Lung (tissue), 16 donors: ENCODE measurements around the gene NRXN2. TPM values are rescaled to one million over a fixed set of nuclear protein-coding genes. Genes with fewer than 3 reads are reported as not detected.

Source experiments
- ATAC-seq: fragments of 200-7000 bp; cut with Tn5 transposase; one replicate; pipeline ENCODE4 v1.9.1; 2020; ENCODE audit warnings: moderate number of reproducible peaks; ENCODE audit not compliant: insufficient read depth, low FRiP score
- DNase-seq, 3 donors: peaks; one replicate each; pipeline ENCODE4 v3.0.0-alpha.2; 2013 to 2017
- H3K27ac ChIP-seq, 2 donors: one replicate each; pipeline ENCODE4 v1.5.1; 2013; ENCODE audit warnings: mild to moderate bottlenecking in 2 of 2, moderate library complexity in 2 of 2, control low read depth in 1 of 2, inconsistent platforms in 1 of 2, low read depth in 1 of 2, low read length in 1 of 2
- H3K27me3 ChIP-seq, 3 donors: one replicate each; pipeline ENCODE4 v1.5.1; 2013; ENCODE audit warnings: low read length in 2 of 3; ENCODE audit not compliant: control insufficient read depth in 3 of 3, insufficient read depth in 3 of 3
- H3K36me3 ChIP-seq, 4 donors: one replicate each; pipeline ENCODE4 v1.5.1; 2013; ENCODE audit warnings: low read length in 4 of 4, mild to moderate bottlenecking in 1 of 4, moderate library complexity in 1 of 4; ENCODE audit not compliant: control insufficient read depth in 4 of 4, insufficient read depth in 4 of 4
- H3K4me1 ChIP-seq, 5 donors: one replicate each; pipeline ENCODE4 v1.5.1; 2013; ENCODE audit warnings: low read length in 5 of 5, mild to moderate bottlenecking in 2 of 5, moderate library complexity in 1 of 5; ENCODE audit not compliant: control insufficient read depth in 5 of 5, insufficient read depth in 5 of 5
- H3K4me3 ChIP-seq: one replicate; pipeline ENCODE4 v1.5.1; 2013; ENCODE audit warnings: mild to moderate bottlenecking, control low read depth, moderate library complexity
- H3K9ac ChIP-seq, 2 donors: one replicate each; pipeline ENCODE4 v1.5.1; 2013; ENCODE audit warnings: low read length in 2 of 2, control low read depth in 1 of 2; ENCODE audit not compliant: insufficient read depth in 1 of 2
- H3K9me3 ChIP-seq, 4 donors: one replicate each; pipeline ENCODE4 v1.5.1; 2013; ENCODE audit warnings: low read length in 3 of 4, mild to moderate bottlenecking in 1 of 4, moderate library complexity in 1 of 4; ENCODE audit not compliant: control insufficient read depth in 4 of 4, insufficient read depth in 3 of 4
- CTCF ChIP-seq: IDR thresholded peaks from 2 replicates; pipeline ENCODE4 v1.5.1; 2012; ENCODE audit warnings: mild to moderate bottlenecking; ENCODE audit errors: control extremely low read depth, extremely low read depth
- WGBS, 2 donors: extraction: QIAGEN DNeasy Blood & Tissue Kit; methylation state at CpG; one replicate each; pipeline ENCODE4 v1.1.7; 2013; 5-methylcytosine and 5-hydroxymethylcytosine counted together
- long read RNA-seq, 5 donors: transcript quantifications; one replicate each; lab custom pipeline, GENCODE V29; 2026
- polyA plus RNA-seq, 2 donors: library from polyadenylated mRNA; stranded (reverse); fragments of 200-250 nt; gene quantifications; one replicate each; pipeline ENCODE4 v1.2.1, GENCODE V29; 2013
- total RNA-seq, 2 donors: library from RNA; depleted of rRNA in 1 of 2; stranded (reverse); fragments of >200 nt in 1 of 2; gene quantifications; one replicate each; pipeline ENCODE4 v1.2.1, GENCODE V29; 2014 to 2021
- donor health status: control.
- donor health status: control.
- donor health status: Bipolar disorder and iron deficiency.
- donor health status: healthy.
- donor health status: DM: yes; HTN: yes; CAD: no.

NRXN2 gene
- 1 to 10 TPM; 1.7 to 6.6 TPM for total RNA-seq
- under 1 TPM; 0.39 to 0.56 TPM for polyA plus RNA-seq
- long read RNA-seq, donor 1, partial matches to known transcripts: 0 of 2 reads
- long read RNA-seq, donor 1, other reads (novel, unspliced or antisense): 0 of 2 reads
- long read RNA-seq, donor 2: 0 reads
- long read RNA-seq, donor 3, partial matches to known transcripts: 0 of 2 reads
- long read RNA-seq, donor 3, other reads (novel, unspliced or antisense): 0 of 2 reads
- long read RNA-seq, donor 4: 0 reads
- long read RNA-seq, donor 5, partial matches to known transcripts: 0 of 1 reads
- long read RNA-seq, donor 5, other reads (novel, unspliced or antisense): 0 of 1 reads

DNA sequence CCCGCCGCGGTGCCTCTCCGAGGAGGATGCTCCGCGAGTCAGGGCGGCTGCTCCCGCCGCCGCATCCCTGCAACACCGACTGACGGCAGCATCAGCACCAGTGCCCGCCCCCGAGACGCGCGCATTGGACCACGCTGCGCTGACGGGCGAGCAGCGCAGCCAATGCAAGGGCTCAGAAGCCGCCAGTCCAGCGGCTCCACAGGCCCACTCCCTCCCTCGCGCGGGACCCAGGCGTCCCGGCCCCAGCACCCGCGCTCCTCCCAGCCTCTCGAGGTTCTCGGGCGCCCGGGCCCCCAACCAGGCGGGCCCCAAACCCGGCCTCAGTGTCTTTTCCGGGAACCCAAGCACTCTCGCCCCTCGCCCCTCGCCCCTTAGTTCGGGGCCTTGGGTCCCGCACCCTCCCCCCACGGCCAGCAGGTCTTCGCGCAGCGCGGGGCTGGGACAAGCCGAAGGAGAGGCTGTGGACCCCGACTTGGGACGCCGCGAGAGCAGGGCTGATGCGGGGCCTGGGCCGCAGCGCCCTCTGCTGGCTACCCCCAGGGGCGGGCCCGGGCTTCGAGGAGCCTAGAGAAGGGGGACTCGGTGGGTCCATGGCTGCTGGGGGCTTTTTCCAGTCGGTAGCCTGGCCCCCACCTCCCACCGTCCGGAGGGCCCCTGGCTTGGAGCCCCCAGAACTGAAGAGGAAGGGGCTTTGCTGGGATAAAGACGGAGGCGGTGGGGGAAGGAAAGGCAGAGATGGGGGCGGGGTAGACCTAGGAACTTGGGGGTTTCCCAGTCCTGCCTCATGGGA is at the start of gene NRXN2:
NRXN2 (minus strand) TSS at position 81 of the 790 bp plus-strand sequence. CDS start 9,498 bp downstream, outside the sequence.
- peak; percentile 51 for TF ChIP-seq CTCF
- Histone ChIP-seq H3K4me3 (peak within 1 kb of the TSS; percentile 37), H3K27ac (no peak within 1 kb of the TSS), H3K4me1 (peaks cover 0 to 4% (median 0%) of the 10 kb centered on the region in 5 donors), H3K36me3 (no peaks in the 10 kb centered on the region), H3K9ac (no peak within 1 kb of the TSS), H3K27me3 (peaks cover 0 to 50% (median 14%) of the 10 kb centered on the region in 3 donors), H3K9me3 (no peaks in the 10 kb centered on the region)
- 2 to 5% methylated on average over 31 to 66 of the region's 66 CpGs for WGBS, 2 donors
- ATAC-seq: peak; percentile 94
- DNase-seq: peak; percentile 74 to 81 (median 78)

GRCh38 chr11:64772303-64773018 is 49.5 kb upstream of the NRXN2 start:
- DNase-seq (no peak), ATAC-seq (no peak)
- no peak overlapping the region for H3K9ac ChIP-seq
- WGBS, 2 donors: 31 to 50% methylated on average over 3 of the region's 3 CpGs
- TF ChIP-seq CTCF: no peak
- peaks cover 4 to 27% (median 11%) of the 10 kb centered on the region in 5 donors for H3K4me1 ChIP-seq
- H3K27me3 ChIP-seq: no peaks in the 10 kb centered on the region
- H3K4me3 ChIP-seq: no peak overlapping the region
- H3K9me3 ChIP-seq: no peaks in the 10 kb centered on the region
- peaks cover 56 to 90% (median 79%) of the 10 kb centered on the region in 4 donors for H3K36me3 ChIP-seq
- H3K27ac ChIP-seq: no peak overlapping the region

GRCh38 chr11:64771861-64772260 is 48.9 kb upstream of the NRXN2 start:
- Histone ChIP-seq H3K27me3 (no peaks in the 10 kb centered on the region), H3K9me3 (no peaks in the 10 kb centered on the region), H3K4me3 (no peak overlapping the region), H3K36me3 (peaks cover 61 to 95% (median 84%) of the 10 kb centered on the region in 4 donors), H3K27ac (no peak overlapping the region), H3K4me1 (peaks cover 4 to 25% (median 9%) of the 10 kb centered on the region in 5 donors), H3K9ac (no peak overlapping the region)
- WGBS, 2 donors: 57 to 76% methylated on average over 2 of the region's 2 CpGs
- no peak for DNase-seq
- ATAC-seq: no peak
- TF ChIP-seq CTCF: no peak
